ENCODE data around the gene PSMD3.

Gene PSMD3

GRCh38 chr17:39969375-39969774 is 11.2 kb upstream of the PSMD3 start:
- no peak for DNase-seq (ENCODE audit: low read depth)
- no peak overlapping the region for H3K4me3 ChIP-seq (ENCODE audit: low read depth, low read length)
- TF ChIP-seq, protein P1, sequence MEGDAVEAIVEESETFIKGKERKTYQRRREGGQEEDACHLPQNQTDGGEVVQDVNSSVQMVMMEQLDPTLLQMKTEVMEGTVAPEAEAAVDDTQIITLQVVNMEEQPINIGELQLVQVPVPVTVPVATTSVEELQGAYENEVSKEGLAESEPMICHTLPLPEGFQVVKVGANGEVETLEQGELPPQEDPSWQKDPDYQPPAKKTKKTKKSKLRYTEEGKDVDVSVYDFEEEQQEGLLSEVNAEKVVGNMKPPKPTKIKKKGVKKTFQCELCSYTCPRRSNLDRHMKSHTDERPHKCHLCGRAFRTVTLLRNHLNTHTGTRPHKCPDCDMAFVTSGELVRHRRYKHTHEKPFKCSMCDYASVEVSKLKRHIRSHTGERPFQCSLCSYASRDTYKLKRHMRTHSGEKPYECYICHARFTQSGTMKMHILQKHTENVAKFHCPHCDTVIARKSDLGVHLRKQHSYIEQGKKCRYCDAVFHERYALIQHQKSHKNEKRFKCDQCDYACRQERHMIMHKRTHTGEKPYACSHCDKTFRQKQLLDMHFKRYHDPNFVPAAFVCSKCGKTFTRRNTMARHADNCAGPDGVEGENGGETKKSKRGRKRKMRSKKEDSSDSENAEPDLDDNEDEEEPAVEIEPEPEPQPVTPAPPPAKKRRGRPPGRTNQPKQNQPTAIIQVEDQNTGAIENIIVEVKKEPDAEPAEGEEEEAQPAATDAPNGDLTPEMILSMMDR (IDR thresholded peaks at IDR 0.05; ENCODE audit: control insufficient read depth, extremely low read depth, insufficient read depth): no peak

- TF ChIP-seq, protein P1 (IDR thresholded peaks at IDR 0.05; ENCODE audit: control insufficient read depth, extremely low read depth, insufficient read depth): no peak
- DNase-seq (ENCODE audit: low read depth): no peak
Measured at GRCh38 chr17:39970157-39970692, 10.4 kb upstream of the PSMD3 start.

GRCh38 chr17:39971076-39971603 is 9.5 kb upstream of the PSMD3 start:
- TF ChIP-seq, protein P1 (IDR thresholded peaks at IDR 0.05; ENCODE audit: control insufficient read depth, extremely low read depth, insufficient read depth): no peak
- no peak for DNase-seq (ENCODE audit: low read depth)
- H3K4me3 ChIP-seq (ENCODE audit: low read depth, low read length): no peak overlapping the region

More at GRCh38 chr17:39970157-39970692, 10.4 kb upstream of the PSMD3 start:
- no peak overlapping the region for H3K4me3 ChIP-seq (ENCODE audit: low read depth, low read length)

GRCh38 chr17:39972271-39972670 is 8.3 kb upstream of the PSMD3 start:
- no peak overlapping the region for H3K4me3 ChIP-seq (ENCODE audit: low read depth, low read length)
- TF ChIP-seq, protein P1 (IDR thresholded peaks at IDR 0.05; ENCODE audit: control insufficient read depth, extremely low read depth, insufficient read depth): no peak
- DNase-seq (ENCODE audit: low read depth): no peak

DNA sequence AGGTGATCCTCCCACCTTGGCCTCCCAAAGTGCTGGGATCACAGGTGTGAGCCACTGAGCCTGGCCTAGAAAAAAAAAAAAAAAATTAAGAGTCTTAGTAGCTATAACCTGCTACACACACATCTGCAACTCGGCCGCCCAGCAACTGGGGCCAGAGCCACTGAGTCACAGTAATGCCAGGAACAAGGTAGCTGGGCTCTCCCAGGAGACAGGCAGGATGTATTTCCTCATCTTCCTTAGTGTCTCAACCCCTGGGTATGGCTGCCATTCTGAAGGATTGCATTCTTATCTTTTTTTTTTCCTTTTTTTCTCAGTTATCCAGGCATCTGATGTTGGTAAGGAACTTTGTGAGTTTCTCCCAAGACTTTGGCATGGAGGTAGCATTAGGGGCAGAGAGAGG is 7.1 kb upstream of the PSMD3 start:
- no peak for DNase-seq (ENCODE audit: low read depth)
- no peak overlapping the region for H3K4me3 ChIP-seq (ENCODE audit: low read depth, low read length)
- TF ChIP-seq, protein P1 (IDR thresholded peaks at IDR 0.05; ENCODE audit: control insufficient read depth, extremely low read depth, insufficient read depth): no peak

DNA sequence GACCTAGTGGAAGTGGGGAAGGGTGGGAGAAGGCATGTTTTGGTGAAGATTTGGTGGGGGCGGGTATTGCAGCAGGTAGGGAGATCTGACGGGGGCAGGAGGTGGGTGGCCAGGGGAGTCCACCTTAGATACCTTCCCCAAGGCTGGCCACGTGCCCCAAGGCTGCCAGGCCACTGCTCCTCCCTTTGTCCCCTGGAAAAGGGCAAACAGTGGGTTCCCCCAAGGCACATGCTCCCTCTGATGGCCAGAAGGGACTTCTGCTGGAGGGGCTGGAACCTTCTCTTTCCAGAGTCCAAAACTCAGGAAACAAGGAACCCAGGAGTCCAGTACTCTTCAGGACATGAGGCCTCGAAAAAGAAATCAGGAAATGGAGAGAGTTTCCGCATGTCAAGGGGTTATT is 6.2 kb upstream of the PSMD3 start:
- no peak overlapping the region for H3K4me3 ChIP-seq (ENCODE audit: low read depth, low read length)
- TF ChIP-seq, protein P1 (IDR thresholded peaks at IDR 0.05; ENCODE audit: control insufficient read depth, extremely low read depth, insufficient read depth): no peak
- no peak for DNase-seq (ENCODE audit: low read depth)

DNA sequence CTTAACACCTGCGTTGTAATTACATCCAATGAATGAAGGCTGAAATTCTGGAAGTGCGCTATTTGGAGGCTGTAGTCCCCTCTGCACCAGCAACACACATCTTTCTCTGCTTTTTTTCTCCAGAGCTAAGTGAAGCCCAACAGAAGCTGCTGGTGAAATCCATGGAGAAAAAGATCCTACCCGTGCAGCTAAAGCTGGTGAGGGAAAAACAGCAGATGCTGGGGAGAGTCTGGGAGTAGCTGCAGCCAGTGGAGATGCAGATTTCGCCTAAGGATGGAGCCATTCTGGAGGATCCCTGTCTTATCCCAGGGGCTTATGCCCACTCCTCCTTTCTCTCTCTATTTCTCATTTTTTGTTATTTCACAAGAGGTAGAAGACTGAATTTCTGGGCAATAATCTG is 4.8 kb upstream of the PSMD3 start:
- no peak overlapping the region for H3K4me3 ChIP-seq (ENCODE audit: low read depth, low read length)
- TF ChIP-seq, protein P1 (IDR thresholded peaks at IDR 0.05; ENCODE audit: control insufficient read depth, extremely low read depth, insufficient read depth): no peak
- no peak for DNase-seq (ENCODE audit: low read depth)

Measured in LNCaP clone FGC (cell line).